ENCODE data around the gene ATP6V1C2.

GRCh38 chr2:10829299-10829698 lies 107.9 kb downstream of the ATP6V1C2 start:
- no peak for TF ChIP-seq POLR2AphosphoS5 (IDR thresholded peaks at IDR 0.05; ENCODE audit: insufficient read depth, low read depth, low read length)
- TF ChIP-seq, protein P1, sequence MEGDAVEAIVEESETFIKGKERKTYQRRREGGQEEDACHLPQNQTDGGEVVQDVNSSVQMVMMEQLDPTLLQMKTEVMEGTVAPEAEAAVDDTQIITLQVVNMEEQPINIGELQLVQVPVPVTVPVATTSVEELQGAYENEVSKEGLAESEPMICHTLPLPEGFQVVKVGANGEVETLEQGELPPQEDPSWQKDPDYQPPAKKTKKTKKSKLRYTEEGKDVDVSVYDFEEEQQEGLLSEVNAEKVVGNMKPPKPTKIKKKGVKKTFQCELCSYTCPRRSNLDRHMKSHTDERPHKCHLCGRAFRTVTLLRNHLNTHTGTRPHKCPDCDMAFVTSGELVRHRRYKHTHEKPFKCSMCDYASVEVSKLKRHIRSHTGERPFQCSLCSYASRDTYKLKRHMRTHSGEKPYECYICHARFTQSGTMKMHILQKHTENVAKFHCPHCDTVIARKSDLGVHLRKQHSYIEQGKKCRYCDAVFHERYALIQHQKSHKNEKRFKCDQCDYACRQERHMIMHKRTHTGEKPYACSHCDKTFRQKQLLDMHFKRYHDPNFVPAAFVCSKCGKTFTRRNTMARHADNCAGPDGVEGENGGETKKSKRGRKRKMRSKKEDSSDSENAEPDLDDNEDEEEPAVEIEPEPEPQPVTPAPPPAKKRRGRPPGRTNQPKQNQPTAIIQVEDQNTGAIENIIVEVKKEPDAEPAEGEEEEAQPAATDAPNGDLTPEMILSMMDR (IDR thresholded peaks at IDR 0.05; ENCODE audit: extremely low read depth in 1 of 2, insufficient read depth in 1 of 2, low read depth in 1 of 2, low read length in 2 of 2): no peak

Data from endothelial cell of umbilical vein (primary cell).